HG02678 (cell line): ENCODE measurements around the gene STRA8.

ENCODE experiments used
- ATAC-seq: cut with Tn5 transposase; IDR thresholded peaks from one replicate; pipeline ENCODE4 v1.9.1; 2021; ENCODE audit warnings: mild to moderate bottlenecking, moderate library complexity; ENCODE audit not compliant: unreplicated experiment

STRA8 gene

DNA sequence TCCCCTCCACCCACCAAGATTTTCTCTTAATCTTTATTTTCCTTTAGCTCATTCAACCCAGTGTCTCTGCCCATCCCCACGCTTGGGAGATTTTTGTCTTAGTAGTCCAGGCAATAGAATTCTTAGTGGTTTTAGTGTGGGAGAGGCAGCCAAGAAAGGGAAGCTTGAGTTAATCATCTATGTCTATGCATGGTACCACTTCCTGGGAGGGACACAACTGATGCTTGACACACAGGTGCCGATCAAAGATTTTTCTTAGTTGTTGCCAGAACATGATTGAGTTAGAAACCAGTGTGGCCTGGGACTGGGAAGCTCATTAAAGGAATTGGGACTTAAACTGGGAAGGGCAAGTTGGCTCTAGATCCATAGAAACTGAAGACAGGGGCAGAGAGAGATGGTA, 3.1 kb downstream of the STRA8 start:
- ATAC-seq = peak; percentile 72

DNA sequence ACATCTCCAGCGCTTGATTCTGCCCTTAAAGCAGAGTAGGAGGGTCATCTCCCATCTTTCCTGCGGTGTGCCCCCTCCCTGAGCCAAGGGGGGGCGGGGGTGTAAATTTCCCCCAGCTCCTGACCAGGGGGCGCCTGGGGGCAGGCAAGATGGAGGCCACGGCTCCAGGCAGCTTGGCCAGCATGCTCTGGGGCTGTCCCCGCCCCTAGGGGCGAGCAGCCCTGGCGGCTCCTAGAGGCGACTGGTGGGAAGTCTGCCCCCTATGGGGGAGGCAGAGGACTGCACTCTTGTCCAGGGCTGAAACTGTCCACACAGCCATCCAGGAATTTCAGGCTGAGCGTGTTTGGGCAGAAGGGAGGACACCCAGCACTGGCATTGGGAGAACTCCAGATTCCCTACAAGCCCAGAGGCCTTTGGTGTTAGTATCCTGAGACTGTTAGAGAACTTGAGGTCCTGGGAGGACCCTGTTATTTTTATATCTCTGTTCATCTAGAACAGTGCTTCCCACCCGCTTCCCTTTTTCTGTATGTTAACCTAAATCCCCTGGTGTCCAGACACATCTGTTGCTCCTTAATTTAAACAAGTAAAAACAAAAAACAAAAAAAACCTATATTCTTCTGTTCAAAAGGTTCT, 4.6 kb downstream of the STRA8 start:
- ATAC-seq = no peak

DNA sequence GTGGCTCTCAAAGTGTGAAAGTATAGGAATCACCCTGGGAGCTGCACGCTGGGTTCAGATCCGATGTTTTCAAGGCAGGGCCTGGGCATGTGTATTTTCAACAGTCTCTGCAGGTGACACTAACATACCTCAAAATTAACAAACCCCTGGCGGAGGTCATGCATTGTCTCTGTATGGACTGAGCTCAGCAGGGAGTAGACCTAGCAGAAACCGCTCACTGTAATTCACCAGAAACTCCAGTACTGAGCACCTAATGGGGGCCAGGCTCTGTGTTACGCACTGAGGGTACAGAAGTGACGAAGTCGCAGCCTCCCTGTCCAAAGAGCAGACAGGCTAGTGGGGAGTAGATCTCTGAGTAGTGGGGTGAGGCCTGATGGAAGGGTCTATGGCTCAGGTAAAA, 5.6 kb downstream of the STRA8 start:
- no peak for ATAC-seq

DNA sequence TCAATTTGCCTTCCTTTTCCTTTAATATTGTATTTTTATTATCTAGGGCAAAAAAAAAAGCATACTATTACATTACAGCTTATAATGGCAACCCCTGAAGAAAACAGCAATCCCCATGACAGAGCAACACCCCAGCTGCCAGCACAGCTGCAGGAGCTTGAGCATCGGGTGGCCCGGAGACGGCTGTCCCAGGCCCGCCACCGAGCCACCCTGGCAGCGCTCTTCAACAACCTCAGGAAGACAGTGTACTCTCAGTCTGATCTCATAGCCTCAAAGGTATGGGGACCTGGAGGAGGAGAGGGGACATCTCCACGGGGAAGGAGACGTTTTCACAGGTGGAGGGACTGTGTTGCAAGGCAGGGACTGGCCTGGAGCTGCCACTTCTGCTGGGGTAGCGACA, 6.8 kb downstream of the STRA8 start:
- ATAC-seq = no peak

DNA sequence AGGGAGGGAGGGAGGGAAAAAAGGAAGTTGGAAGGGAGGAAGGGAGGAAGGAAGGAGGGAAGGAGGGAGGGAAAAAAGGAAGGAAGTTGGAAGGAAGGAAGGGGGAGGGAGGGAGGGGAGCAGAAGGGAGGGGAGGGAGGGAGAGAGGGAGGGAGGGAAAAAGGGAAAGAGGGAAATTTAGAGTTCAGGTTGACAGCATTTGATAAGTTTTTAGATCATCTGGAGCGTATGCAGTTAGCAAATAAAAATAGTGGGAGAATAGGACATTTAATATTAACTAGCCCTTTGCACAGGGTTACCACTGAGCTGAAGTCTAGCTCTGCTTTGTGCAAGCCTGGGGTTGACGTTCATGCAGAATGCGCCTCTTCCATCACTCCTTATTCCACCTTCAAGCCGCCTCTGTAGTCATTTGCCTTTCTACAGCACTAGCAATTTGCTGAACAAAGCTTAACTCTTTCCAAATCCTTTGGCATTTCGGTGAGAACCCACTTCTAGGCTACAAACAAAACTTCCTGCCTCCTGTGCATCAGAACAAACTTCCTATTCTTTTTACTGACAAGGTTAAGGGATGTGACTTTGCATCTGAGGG, 8.6 kb downstream of the STRA8 start:
- ATAC-seq = no peak

DNA sequence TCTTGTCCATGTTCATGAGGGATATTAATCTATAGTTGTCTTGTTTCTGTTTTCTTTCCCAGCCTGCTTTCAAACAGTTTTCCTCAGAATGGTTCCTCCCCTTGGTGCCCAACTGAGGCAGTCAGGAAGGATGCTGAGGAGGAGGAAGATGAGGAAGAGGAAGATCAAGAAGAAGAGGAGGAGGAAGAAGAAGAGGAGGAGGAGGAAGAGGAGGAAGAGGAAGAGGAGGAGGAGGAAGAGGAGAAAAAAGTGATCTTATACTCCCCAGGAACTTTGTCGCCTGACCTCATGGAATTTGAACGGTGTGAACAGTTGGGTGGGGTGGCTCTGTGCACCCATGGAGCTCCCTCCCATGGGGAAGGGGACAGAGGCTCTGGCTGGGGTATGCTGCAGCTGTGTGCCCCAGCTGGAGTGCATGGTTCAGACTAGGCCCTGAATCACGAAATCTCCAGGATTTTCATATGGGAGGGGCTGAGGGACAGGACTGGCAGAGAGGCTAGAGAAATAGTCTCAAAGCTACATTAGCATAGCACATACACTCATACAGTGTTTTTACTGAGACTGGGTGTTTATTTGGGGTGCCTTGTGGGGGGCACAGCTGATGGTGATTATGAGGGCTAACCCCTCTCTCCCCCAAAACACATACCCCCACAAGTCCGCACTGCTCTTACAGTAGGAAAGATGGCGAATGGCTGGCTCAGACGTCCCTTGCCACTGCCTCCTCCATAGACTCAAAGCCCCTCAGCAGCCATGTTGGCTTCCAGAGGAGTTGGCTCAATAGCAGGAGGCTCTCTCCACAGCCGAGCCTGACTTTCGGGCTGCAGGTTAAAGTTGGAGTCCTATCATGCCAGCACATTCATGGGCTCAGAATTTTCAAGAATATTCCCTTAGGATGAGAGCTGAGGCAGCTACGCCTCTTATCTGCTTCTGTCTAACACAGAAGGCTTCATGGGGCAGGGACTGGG, 11.9 kb downstream of the STRA8 start:
- ATAC-seq = no peak

DNA sequence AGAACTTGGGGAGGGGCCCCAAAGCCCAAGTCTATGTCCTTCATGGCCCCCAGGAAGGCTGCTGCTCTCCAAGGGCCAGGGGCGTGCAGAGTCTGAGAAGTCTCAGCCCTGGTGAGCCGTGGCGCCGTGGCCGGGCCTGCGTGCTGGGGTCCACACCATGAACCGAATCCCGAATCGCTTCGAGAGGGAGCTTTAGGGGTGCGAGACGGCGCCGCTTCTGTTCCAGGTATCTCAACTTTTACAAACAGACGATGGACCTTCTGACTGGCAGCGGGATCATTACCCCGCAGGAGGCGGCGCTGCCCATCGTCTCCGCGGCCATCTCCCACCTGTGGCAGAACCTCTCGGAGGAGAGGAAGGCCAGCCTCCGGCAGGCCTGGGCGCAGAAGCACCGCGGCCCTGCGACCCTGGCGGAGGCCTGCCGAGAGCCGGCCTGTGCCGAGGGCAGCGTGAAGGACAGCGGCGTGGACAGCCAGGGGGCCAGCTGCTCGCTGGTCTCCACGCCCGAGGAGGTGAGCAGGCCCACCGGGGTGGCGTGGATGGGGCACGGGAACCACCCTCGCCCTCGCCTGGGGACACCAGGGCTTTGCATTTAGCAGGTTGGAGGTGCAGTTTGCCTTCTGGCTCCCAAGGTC, 12.7 kb downstream of the STRA8 start:
- ATAC-seq = no peak

DNA sequence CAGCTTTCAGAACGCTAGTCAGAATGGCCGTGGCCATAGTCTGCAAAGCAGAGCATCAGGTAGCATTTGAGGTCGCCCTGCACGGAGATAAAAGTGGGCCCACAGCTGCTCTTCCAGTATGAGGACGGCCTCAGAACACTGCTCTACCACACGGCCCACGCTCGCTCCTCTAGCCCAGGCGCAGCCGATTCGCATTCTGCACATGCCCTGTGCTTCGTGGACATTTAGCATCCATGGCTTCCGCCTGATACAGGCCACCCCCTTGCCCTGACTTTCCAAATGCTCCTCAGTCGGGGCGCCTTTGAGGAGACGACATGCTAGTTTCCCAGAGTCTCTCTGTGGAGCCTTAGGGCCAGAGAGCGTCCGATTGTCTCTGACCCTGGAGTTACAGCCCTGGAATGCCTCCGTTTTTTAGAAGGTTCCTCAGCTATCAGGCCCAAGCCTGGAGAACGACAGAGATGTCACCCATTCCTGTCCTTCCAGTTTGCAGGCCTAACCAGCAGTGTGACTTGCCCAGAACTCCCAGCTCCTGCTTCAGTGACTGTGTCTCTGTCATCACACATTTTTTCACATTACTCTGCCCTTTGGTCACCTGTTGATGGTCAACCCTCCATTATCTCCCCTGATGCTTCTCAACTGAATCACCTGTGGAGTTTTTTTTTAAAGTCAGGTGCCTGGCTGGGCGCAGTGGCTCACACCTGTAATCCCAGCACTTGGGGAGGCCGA, 14.3 kb downstream of the STRA8 start:
- ATAC-seq = no peak

DNA sequence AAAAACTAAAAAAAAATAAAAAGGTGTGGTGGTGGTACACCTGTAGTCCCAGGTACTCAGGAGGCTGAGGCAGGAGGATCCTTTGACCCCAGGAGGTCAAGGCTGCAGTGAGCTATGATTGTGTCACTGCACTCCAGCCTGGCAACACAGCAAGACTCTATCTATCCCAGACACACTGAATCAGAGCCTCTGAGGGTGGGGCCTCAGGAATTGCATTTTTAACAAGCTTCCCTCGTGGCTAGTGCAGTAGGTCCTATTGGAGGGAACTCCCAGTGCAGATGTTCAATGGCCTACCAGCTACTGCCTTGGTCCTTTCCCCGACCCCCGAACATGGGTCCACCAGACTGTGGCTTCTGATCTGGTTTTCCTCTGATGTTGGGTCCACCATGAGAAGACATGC, 14.9 kb downstream of the STRA8 start:
- no peak for ATAC-seq

DNA sequence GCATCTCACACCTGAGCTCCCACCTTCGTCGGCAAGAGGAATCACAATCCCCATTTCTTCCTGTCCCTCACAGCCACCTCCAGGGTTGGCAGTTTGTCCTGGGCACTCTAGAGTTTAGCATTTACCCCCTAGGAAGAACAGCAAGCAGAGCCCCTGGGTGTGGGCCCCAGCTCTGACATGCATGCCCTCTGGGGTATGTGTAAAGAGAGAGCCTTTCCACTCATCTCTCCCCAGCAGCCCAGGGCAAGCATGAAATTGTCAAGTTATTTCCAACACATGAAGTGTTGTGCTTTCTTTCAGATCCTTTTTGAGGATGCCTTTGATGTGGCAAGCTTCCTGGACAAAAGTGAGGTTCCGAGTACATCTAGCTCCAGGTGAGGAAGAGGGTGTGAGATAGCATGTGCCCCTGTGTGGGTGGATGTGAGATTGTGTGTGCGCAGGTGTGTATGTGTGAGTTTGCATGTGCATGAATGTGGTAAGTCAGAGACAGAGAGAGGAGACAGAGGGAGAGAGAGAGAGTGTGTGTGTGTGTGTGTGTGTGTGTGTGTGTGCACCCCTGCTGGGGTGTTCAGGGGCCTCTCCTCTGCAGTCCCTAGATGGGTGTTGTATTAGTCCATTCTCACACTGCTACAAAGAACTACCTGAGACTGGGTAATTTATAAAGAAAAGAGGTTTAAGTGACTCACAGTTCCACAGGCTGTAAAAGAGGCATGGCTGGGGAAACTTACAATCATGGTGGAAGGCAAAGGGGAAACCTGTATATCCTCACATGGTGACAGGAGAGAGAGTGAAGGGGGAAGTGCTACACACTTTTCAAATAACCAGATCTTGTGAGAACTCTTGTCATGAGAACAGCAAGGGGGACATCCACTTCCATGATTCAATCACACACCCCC, 18.1 kb downstream of the STRA8 start:
- ATAC-seq = no peak

DNA sequence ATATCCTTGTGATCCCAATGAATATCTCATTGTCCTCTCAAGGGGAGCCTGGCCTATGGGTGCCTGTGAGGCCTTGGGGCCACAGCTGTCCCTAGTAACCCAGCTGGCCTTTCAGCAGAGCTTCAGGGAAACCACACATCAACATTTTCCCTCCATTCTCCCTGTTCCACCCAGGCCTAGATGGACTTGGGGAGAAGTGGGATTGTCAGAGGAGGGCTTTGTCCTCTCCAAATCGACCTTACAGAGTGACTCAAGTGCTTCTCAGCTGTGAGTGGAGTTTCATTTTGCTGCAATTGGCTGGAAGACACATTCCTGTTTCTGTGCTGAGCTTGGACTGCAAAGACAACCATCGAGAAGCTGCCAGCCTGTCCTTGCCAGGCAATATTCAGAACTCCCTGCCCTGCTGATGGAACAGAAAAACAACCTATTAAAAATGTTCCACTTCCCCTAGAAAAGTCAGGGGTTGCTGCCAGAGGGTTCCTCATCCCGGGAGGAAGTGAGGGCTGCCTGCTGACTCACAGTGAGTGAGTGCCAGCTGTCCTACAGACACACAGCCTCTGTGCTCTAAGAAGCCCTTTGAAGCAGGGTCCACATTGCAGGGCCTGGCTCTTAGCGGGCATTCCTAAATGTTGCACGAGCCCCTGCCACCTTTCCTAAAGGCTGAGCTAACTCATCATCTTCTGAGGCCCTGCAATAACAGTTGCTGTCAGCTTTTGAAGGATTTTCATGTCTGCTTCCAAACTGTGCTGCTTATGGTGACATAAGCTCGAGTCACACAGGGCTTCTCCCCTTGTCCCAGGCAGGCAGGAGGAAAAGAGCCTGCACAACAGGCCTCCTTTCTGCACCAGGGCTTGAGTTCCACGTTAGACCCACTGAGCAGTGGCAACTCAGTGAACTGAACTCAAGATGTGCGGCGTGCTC, 20.5 kb downstream of the STRA8 start:
- ATAC-seq = no peak

DNA sequence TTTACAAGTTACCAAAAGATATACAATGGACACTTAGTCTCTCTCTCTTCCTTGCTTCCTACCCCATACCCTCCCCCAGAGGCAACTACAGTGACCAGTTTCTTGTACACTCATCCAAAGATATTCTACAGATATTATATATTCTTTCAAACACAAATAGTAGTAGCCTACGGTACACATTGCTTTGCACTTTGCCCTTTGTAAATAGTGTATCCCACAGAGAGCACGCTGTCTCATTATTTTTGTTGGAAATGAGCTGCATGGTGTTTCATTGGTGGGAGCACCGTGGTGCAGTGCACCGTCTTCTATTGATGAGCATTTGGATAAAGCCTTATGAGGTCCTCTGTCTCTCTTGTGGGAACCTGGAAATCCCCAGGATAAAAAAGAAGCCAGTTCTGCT, 24.2 kb downstream of the STRA8 start:
- ATAC-seq = no peak

DNA sequence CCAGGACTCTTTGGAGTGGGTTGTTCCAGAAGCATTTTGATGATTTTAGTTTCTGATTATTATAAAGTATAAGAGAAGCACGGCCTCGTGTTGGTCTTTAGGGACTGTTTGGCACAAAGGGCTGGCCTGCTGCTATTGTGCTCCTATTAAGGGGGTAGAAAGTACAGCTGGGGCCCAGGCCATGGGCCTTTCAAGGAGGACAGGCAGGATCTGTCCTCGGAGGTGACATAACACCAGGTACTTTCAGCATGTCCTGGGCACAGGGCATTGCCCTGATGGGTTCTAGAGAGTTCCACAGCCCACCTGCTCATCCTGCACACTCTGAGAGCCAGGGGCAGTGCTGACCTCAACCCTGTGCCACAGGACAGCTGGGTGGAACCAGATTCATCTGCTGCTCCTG, 24.9 kb downstream of the STRA8 start:
- no peak for ATAC-seq

DNA sequence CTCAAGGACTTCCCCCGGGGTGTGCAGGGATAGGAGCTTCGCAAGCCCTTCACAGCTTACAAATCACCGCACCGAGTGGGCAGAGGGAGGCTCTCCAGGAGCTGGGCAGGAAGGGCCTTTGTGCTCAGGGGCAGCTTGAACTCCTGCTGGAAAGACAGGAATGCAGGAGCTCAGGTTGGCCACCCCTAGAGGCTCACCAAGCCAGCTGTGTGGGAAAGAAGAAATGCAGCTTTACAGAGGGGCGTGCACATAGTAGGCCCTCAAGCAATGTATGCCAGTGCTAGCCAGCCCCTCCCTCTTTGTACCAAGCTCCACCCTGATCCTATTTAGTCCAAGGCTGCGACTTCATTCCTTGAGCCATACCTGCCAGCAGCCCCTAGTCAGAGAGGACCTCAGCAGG, 26.1 kb downstream of the STRA8 start:
- no peak for ATAC-seq

DNA sequence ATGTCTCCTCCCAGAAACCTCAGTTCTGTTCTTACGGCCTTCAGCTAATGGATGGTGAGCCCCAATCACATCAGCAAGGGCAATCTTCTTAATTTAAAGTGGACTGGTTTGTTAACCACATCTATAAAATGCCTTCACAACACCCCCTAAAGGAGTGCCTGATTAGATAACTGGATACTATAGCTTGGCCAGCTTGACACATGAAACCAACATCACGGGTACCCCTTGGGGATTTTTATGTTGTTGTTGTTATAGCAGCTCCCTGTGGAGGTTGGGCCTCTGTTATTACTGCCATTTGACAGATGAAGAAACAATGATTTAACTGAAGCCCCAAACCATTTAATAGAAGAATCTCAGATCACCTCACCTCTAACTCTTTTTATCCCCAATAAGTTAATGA, 26.8 kb downstream of the STRA8 start:
- ATAC-seq = no peak

DNA sequence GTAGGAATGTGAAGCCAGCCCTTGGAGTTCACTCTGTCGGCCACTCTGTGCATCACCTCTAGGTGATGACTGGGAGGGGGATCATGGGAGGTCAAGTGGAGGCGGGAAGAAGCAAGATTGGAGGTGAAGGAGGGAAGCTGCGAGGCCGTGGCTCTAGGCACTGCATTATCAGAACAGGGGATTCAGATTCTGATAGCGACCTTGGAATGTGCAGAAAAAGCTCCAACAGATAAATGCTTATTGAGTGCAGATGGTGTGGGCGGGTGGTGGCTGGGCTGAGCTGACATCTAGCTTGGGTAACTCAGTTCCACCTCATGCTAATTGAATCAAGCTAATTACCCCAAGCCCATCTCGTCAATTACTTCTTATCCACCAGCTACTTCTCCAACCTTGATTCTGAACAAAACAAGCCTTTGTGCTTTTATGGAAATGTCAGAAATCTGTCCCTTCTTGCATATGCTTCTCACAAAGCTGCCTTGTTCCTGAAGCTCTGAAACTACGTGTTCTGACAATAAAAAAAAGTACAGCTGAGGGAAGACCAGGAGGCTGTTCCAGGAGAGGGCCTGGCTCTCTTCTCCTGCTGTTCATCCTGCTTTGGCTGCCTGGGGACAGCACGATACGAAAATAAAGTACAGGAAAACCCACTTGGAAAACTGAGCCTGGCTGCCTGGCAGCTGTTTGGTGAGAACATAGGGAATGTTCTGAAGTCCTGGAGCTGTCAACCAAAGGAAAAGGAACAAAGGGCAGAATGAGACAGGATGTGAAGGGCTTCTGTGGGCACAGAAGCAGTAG, 27.5 kb downstream of the STRA8 start:
- ATAC-seq = no peak

DNA sequence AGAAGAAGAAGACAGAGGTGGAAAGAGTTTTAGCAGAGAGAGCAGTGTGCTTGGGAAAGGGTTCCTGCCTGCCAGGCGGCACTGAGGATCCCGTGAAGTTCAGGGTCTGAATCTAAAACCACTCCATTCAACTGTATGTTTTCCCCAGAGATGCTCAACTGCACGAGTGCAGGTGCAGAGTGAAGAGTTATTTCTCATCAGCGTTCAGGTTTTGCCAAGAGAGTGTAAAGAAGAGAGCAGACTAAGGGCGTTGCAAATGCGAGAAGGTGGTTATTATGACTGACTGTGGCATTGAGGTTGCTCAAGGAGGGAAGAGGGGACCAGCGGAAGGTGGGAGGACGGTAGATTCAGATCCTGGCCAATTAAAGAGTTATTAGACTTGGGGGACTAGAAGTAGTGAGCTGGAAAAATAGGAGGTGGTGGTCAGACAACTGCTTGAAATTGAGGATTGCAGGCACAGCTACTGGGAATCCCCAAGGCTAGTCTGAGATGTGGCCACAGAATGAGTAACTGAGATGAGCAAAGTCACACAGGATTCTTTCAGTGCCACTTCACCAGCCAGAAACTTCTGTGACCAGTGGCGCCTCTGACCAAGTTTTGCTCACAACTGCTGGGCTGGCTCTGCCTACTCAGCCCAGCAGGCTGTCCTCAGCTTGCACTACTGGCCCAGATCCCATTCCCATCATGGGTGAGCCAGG, 29.1 kb downstream of the STRA8 start:
- ATAC-seq = no peak
